CD14-positive monocyte (primary cell): ENCODE measurements around the gene DLGAP3. TPM values are rescaled to one million over a fixed set of nuclear protein-coding genes. Genes with fewer than 3 reads are reported as not detected.

Source experiments
- DNase-seq, 3 donors: peaks; one replicate each; pipeline ENCODE4 v3.0.0-alpha.2; 2011 to 2022
- H2AFZ ChIP-seq: 2 replicates; pipeline ENCODE4 v1.6.0; 2012; ENCODE audit warnings: mild to moderate bottlenecking, low read depth, low read length, inconsistent platforms; ENCODE audit not compliant: insufficient read depth, poor library complexity, severe bottlenecking
- H3K27ac ChIP-seq, 2 donors: 1 replicate in 1 of 2; 2 replicates in 1 of 2; pipeline ENCODE4 v1.5.1; 2012 to 2013; ENCODE audit warnings: low read length in 2 of 2, control low read depth in 1 of 2, inconsistent platforms in 1 of 2, low read depth in 1 of 2, mild to moderate bottlenecking in 1 of 2
- H3K27me3 ChIP-seq, 2 donors: one replicate each; pipeline versions ENCODE4 v1.6.0 to v1.6.1; 2011 to 2013; ENCODE audit warnings: low read length in 2 of 2; ENCODE audit not compliant: control insufficient read depth in 2 of 2, insufficient read depth in 2 of 2
- H3K36me3 ChIP-seq, 2 donors: replicated peaks in 1 of 2; 1 replicate in 1 of 2; 2 replicates in 1 of 2; pipeline versions ENCODE4 v1.5.1 to v1.6.1; 2012 to 2013; ENCODE audit warnings: low read length in 2 of 2, control low read depth in 1 of 2, inconsistent platforms in 1 of 2, mild to moderate bottlenecking in 1 of 2; ENCODE audit not compliant: insufficient read depth in 2 of 2, control insufficient read depth in 1 of 2
- H3K4me1 ChIP-seq, 2 donors: 1 replicate in 1 of 2; 2 replicates in 1 of 2; pipeline versions ENCODE4 v1.5.1 to v1.6.1; 2012 to 2013; ENCODE audit warnings: low read length in 2 of 2, control low read depth in 1 of 2, inconsistent platforms in 1 of 2, mild to moderate bottlenecking in 1 of 2, moderate library complexity in 1 of 2; ENCODE audit not compliant: insufficient read depth in 2 of 2, control insufficient read depth in 1 of 2
- H3K4me2 ChIP-seq: replicated peaks from 2 replicates; pipeline ENCODE3; 2012; ENCODE audit warnings: low read length, moderate library complexity, mild to moderate bottlenecking; ENCODE audit not compliant: poor library complexity, severe bottlenecking; ENCODE audit errors: extremely low read depth
- H3K4me3 ChIP-seq, 3 experiments: fragments of 200-600 bp in 1 of 3; sonication (generic) in 1 of 3; replicated peaks in 1 of 3; 1 replicate in 2 of 3; 2 replicates in 1 of 3; pipeline ENCODE4 v1.5.1; 2011 to 2013; ENCODE audit warnings: low read length in 3 of 3, mild to moderate bottlenecking in 3 of 3, control low read depth in 2 of 3, low read depth in 2 of 3, inconsistent platforms in 1 of 3, moderate library complexity in 1 of 3
- H3K79me2 ChIP-seq: 2 replicates; pipeline ENCODE4 v1.6.0; 2012; ENCODE audit warnings: mild to moderate bottlenecking, control low read depth, inconsistent platforms, low read length, moderate library complexity; ENCODE audit not compliant: insufficient read depth
- H3K9ac ChIP-seq: 2 replicates; pipeline ENCODE4 v1.6.0; 2017; ENCODE audit warnings: low read length, mild to moderate bottlenecking; ENCODE audit not compliant: insufficient read depth, poor library complexity, severe bottlenecking
- H3K9me3 ChIP-seq, 2 donors: replicated peaks in 1 of 2; 1 replicate in 1 of 2; 2 replicates in 1 of 2; pipeline versions ENCODE4 v1.5.1 to v1.6.1; 2012 to 2013; ENCODE audit warnings: low read length in 2 of 2, control low read depth in 1 of 2; ENCODE audit not compliant: control insufficient read depth in 1 of 2, insufficient read depth in 1 of 2
- H4K20me1 ChIP-seq: 2 replicates; pipeline ENCODE4 v1.6.0; 2012; ENCODE audit warnings: mild to moderate bottlenecking, low read length, control low read depth, moderate library complexity; ENCODE audit not compliant: insufficient read depth
- H3K27ac Mint-ChIP-seq, 7 donors: one replicate each; pipeline ENCODE4 v1.8.0; 2020; ENCODE audit warnings: mild to moderate bottlenecking in 7 of 7, mixed read lengths in 7 of 7, moderate library complexity in 6 of 7, inconsistent platforms in 2 of 7
- H3K27me3 Mint-ChIP-seq, 3 donors: one replicate each; pipeline ENCODE4 v1.8.0; 2021 to 2022; ENCODE audit warnings: low read depth in 3 of 3, mild to moderate bottlenecking in 3 of 3, mixed read lengths in 3 of 3, moderate library complexity in 3 of 3, inconsistent platforms in 1 of 3
- H3K36me3 Mint-ChIP-seq, 2 donors: one replicate each; pipeline ENCODE4 v1.8.0; 2020; ENCODE audit warnings: mixed read lengths in 2 of 2, inconsistent platforms in 1 of 2, mild to moderate bottlenecking in 1 of 2
- H3K4me1 Mint-ChIP-seq: one replicate; pipeline ENCODE4 v1.8.0; 2020; ENCODE audit warnings: mild to moderate bottlenecking, mixed read lengths
- H3K4me3 Mint-ChIP-seq, 2 donors: one replicate each; pipeline ENCODE4 v1.8.0; 2020; ENCODE audit warnings: mild to moderate bottlenecking in 2 of 2, mixed read lengths in 2 of 2, moderate library complexity in 1 of 2
- H3K9me3 Mint-ChIP-seq, 7 donors: one replicate each; pipeline ENCODE4 v1.8.0; 2020 to 2022; ENCODE audit warnings: mixed read lengths in 7 of 7, mild to moderate bottlenecking in 6 of 7, moderate library complexity in 6 of 7, inconsistent platforms in 2 of 7
- CTCF ChIP-seq: fragments of 200-600 bp; IDR thresholded peaks from one replicate; pipeline ENCODE4 v1.8.0; 2022; ENCODE audit warnings: antibody characterized with exemption, mild to moderate bottlenecking
- WGBS: methylation state at CpG from one replicate; pipeline ENCODE4 v1.1.5; 2013; ENCODE audit warnings: missing lambda C conversion rate; ENCODE audit not compliant: insufficient coverage; 5-methylcytosine and 5-hydroxymethylcytosine counted together
- intact Hi-C, 2 donors: fragments of 100-400 bp; cut with micrococcal nuclease; formaldehyde crosslinking; loops; one replicate each; pipeline versions ENCODE4 v1.15.0 to v1.15.1; 2023
- polyA plus RNA-seq, 3 donors: library from polyadenylated mRNA; depleted of rRNA in 1 of 3; unstranded in 2 of 3; stranded (reverse) in 1 of 3; fragments of 300-500 nt in 2 of 3; fragments of >200 nt in 1 of 3; fragmentation: Illumina TruSeq in 2 of 3; gene quantifications; 1 replicate in 2 of 3; 2 replicates in 1 of 3; pipeline ENCODE4 v1.2.3, GENCODE V29; 2012 to 2021

The DLGAP3 gene
- polyA plus RNA-seq, 3 donors: 0.10 to 0.56 (median 0.16) TPM

GRCh38 chr1:34850382-34850781 is 79.1 kb downstream of the DLGAP3 start:
- H4K20me1 ChIP-seq: peaks cover 79% of the 10 kb centered on the region
- TF ChIP-seq CTCF: no peak
- no peaks in the 10 kb centered on the region for H3K27me3 ChIP-seq
- H3K27me3 Mint-ChIP-seq: peaks cover 0 to 3% (median 0%) of the 10 kb centered on the region in 3 donors
- intact Hi-C loops: loop anchor here in 1 of 2 donors (10.0 kb wide), 1 partner anchor 184 kb away; the partner anchor contains the start of gene ZMYM6
- peaks cover 56 to 67% of the 10 kb centered on the region in 2 donors for H3K36me3 Mint-ChIP-seq
- H3K36me3 ChIP-seq: peaks cover 39 to 75% of the 10 kb centered on the region in 2 donors
- H3K4me3 Mint-ChIP-seq: no peak overlapping the region
- H3K27ac Mint-ChIP-seq: peak overlapping the region in 2 of 7 donors; percentile 37 to 66
- H3K9ac ChIP-seq: no peak overlapping the region
- no peak for DNase-seq
- 92% methylated on average over 4 of the region's 6 CpGs for WGBS
- H3K4me2 ChIP-seq: no peak overlapping the region
- peaks cover 22% of the 10 kb centered on the region for H3K79me2 ChIP-seq
- H3K4me3 ChIP-seq: no peak overlapping the region
- H3K27ac ChIP-seq: no peak overlapping the region
- H3K9me3 ChIP-seq: no peaks in the 10 kb centered on the region
- H3K4me1 Mint-ChIP-seq: peaks cover 4% of the 10 kb centered on the region
- H2AFZ ChIP-seq: no peak overlapping the region
- H3K4me1 ChIP-seq: no peaks in the 10 kb centered on the region
- H3K9me3 Mint-ChIP-seq: peaks cover 0 to 4% (median 0%) of the 10 kb centered on the region in 7 donors

- no peak for DNase-seq
- no peak overlapping the region for H2AFZ ChIP-seq
- H3K4me3 ChIP-seq: no peak overlapping the region
- H3K27me3 ChIP-seq: no peaks in the 10 kb centered on the region
- H3K36me3 Mint-ChIP-seq: peaks cover 34 to 39% of the 10 kb centered on the region in 2 donors
- H4K20me1 ChIP-seq: peaks cover 63% of the 10 kb centered on the region
- no peak overlapping the region for H3K9ac ChIP-seq
- peaks cover 15% of the 10 kb centered on the region for H3K4me1 Mint-ChIP-seq
- WGBS: 83% methylated on average over 3 of the region's 7 CpGs
- no peaks in the 10 kb centered on the region for H3K4me1 ChIP-seq
- peaks cover 21 to 47% of the 10 kb centered on the region in 2 donors for H3K36me3 ChIP-seq
- H3K4me3 Mint-ChIP-seq: no peak overlapping the region
- TF ChIP-seq CTCF: no peak
- H3K4me2 ChIP-seq: no peak overlapping the region
- no peak overlapping the region for H3K27ac Mint-ChIP-seq
- peaks cover 0 to 3% (median 0%) of the 10 kb centered on the region in 3 donors for H3K27me3 Mint-ChIP-seq
- H3K27ac ChIP-seq: no peak overlapping the region
- H3K9me3 ChIP-seq: no peaks in the 10 kb centered on the region
- no peaks in the 10 kb centered on the region for H3K9me3 Mint-ChIP-seq
- intact Hi-C loops: loop anchor here in 1 of 2 donors (5.0 kb wide), 1 partner anchor 185 kb away; the partner anchor contains the start of gene ZMYM6
- peaks cover 12% of the 10 kb centered on the region for H3K79me2 ChIP-seq
These were observed 82.4 kb downstream of the DLGAP3 start for GRCh38 chr1:34847094-34847493.
